Kidney capillary endothelial cell (primary cell): ENCODE results near the gene NTMT1.

ENCODE experiments used
- DNase-seq: peaks from one replicate; pipeline ENCODE4 v3.0.0-alpha.2; 2018; ENCODE audit warnings: low spot score

The NTMT1 gene

GRCh38 chr9:129597355-129598088, 28.4 kb upstream of the NTMT1 start:
- no peak for DNase-seq

DNA sequence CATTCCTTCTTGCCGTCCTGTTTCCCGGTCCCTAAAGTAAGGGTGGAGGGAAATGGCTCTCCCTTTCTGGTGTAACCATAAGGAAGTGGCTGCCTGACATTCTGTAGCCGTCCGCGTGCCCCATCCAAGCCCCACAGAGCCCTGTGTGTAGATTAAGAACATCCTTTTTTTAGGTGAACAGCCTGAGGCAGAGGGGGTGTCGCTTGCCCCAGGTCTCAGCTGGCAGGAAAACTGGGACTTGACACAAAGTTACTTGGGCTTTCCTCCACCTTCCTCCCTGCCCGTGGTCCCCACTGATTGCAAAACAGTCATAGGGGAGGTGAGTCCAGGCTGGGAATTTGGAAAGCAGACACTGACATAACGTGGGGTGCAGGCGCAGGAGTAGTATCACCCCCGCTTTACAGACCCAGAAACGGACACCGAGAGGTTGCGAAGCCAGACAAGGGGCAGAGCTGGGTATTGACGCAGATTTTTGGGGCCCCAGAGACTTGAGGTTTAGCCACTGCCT, 27.8 kb upstream of the NTMT1 start:
- no peak for DNase-seq

DNA sequence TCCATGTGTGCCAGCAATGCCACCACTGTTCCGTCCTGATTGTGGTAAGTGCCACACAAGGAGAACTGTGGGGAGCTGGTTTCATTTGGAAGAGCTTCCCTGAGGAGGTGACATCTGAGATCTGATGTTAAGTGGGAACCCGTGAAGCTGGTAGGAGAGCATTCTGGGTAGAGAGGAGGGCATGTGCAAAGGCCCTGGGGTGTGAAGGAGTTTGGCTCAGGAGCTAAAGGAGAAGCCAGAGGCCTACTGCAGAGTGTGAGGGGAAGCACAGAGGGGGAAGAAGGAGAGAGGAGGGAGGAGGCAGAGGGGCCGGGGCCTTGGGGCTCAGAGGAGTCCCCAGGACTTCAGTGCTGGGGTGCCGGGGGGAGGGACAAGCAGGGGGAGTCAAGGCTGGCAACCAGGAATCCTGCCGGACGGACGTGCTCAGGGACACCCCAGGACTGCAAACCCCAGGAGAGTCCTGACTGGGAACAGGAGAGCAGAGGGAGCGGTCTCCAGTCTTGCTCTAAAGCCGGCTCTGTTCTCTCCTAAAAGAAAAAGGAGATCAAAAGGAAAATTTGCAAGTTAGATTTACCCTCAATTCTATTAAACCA, 24.8 kb upstream of the NTMT1 start:
- no peak for DNase-seq

- no peak for DNase-seq
These were observed 23.2 kb upstream of the NTMT1 start for GRCh38 chr9:129602598-129603415.

DNA sequence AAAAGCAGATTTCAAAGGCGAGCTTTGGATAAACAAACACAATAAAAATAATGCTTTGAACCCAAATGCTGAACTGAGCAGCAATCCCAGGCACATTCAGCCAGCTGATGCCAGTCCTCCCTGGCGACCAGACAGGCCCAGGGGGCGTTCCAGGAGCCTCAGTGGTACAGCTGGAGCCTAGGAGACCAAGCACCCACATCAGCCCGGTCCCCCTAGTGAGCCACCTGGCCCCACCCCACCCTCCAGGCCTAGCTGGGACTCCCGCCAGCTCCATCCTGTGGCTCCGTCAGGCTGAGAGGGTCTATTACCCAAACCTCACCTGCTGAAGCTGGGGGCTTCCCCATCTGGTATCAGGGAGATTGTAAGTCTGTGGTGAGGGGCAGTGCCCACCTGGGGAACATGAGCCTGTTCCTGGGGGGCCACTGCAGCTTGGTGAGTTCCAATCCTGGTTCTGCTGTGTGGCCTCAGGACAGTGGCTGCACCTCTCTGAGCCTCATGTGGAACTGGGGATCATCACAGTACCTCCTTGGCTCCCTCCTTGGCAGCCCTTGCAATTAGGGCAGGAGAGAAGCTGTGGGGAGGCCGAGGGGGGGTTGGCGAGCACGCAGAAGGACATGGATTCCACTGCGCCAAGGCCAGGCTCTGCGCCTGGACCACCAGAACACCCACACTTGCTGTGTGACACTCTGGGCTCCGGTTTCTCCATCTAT, 21.8 kb upstream of the NTMT1 start:
- DNase-seq = no peak

DNA sequence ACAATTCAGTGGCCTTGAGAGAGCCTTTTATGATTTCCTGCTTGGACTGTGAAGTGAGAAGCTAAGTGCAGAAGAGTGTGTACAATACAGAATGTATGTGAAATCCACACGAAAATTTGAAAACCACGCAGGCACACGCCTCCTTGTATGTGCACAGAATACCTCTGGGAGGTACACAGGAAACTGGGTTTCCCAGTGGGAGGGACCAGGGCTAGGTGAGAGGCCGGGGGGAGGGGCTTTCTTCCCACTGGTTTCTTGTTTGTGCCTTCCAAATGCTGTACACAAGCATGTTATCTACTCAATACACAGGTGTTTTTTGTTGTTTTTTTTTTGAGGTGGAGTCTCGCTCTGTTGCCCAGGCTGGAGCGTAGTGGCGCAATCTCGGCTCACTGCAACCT, 21.2 kb upstream of the NTMT1 start:
- DNase-seq = no peak

DNA sequence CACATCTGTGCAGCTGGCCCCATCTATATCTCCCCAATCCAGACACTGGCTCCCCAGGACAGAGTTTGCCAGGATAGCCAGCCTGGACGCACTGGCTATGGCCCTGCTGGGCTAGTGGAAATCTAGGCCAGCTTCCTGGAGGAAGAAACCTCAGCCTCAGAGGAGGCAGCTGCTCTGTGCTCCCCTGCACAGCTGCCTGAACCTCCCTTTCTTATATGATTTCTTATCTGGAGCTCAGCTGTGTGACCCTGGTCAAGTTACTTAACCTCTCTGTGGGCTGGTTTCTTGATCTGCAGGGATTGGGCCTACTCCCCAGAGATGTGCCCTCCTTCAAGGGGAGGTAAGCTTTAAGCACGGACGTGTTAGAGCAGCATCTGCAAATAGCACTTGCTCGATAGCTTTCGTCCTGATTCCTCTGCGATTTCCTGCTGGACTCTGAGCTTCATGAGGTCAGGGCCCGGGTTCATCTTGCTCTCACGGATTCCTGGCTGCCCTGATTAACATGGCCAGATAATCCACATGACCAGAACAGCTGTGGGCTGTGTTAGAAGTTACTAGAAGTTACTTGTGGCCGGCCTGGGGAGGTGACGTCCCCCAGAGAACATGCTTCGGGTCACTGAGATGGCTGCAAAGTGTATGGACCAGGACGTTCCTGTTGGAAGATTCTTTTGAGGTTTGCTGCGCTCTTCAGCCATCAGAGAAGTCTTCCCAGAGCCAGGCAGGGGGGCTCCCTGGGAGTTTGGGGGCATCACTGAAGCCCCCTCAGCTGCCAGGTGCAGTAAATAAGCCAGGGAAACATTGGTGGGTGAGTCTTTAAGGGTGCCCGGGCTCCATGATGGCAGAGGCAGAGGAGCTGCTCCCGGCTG, 19.6 kb upstream of the NTMT1 start:
- DNase-seq = no peak

- no peak for DNase-seq
These were observed 19.0 kb upstream of the NTMT1 start for GRCh38 chr9:129607027-129607387.

DNA sequence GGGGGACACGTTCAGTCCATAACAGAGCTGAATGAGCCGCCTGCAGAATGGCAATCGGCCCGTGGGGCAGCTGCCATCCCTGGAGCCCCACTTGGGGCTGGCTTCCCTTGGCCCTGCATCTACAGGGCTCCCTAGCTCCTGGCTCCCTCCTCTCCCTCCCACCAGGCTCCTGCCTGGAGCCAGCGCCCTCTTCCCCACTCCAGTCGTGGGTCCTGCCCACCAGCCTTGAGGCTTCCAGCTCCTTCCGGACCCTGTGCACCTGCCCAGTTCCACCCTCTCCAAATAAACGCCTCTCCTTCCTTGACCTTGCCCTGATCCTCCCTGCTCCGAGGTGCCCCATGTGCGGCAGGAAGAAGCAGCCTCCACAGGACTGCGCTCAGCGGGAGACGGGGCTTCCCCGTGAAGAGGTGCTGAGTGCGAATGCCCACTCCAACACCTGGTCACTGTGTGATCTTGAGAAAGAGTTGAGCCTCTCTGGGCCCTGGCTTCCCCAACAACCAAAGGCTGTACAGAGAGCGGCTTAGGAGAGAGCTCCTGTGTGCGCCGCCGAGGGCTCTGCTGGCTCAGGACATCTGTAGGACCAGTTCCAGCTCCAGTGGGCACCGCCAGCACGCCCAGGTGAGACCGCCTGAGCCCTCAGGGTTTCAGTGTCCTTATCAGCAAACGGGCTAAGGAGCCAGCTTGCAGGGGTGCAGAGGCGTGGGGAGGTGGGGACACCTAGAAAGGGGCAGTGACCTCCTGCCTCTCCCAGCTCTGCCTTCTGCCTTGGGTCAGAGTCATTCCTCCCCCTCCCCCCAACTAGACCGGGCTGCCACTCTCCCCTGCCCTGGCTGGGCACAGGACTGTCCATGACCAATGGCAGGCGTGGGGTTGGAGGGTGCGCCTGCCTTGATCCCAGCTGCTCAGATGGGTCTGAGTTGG, 17.1 kb upstream of the NTMT1 start:
- DNase-seq = no peak

DNA sequence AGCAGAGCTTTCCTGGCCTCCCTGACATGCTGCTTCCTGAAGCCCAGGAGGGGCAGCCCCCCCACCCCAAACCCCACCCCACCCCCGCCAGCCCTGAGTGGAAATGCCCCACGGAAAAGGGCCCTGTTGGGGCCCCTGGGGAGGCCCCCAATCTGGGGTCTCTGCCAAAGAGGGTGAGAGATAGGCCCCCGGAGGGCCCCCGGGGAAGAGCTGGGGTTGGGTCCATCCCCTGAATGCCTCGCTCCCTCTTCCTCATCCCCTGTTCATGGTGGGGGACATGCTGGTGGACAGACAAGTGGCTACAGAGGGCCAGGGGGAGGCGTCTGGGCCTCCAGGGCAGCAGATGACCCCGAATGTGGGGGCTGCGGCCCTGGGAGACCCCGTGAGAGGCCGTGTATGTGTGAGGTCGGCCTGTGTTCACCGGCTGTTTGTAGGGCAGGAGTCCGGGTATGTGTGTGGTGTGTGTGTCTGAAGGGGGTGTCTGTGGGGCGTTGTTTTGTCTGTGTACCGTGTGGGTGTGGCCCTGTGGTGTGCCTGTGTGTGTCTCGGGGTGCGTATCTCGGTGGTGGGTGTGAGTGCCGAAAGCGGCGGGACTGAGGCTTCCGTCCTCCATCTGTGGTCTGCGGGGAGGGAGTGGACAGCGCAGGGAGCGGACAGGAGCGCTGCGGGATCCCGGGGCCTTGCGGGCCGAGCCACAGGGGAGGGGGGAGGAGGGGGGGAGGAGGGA, 16.3 kb upstream of the NTMT1 start:
- no peak for DNase-seq

DNA sequence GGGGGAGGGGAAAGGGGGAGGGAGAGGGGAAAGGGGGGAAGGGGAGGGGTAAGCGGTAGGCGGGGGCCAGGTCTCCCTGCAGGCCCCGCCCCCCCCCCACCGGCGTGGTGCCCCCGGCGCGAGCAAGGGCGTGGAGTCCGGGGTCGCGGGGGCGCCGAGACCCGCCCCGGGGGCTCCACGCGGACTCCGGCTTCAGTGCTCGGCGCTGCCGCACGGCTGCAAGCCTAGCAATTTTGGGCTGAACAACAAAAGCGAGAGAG, 15.8 kb upstream of the NTMT1 start:
- DNase-seq = no peak

- peak; percentile 67 for DNase-seq
These were observed 15.3 kb upstream of the NTMT1 start for GRCh38 chr9:129610473-129611306.

GRCh38 chr9:129611307-129611800, 14.6 kb upstream of the NTMT1 start:
- no peak for DNase-seq

DNA sequence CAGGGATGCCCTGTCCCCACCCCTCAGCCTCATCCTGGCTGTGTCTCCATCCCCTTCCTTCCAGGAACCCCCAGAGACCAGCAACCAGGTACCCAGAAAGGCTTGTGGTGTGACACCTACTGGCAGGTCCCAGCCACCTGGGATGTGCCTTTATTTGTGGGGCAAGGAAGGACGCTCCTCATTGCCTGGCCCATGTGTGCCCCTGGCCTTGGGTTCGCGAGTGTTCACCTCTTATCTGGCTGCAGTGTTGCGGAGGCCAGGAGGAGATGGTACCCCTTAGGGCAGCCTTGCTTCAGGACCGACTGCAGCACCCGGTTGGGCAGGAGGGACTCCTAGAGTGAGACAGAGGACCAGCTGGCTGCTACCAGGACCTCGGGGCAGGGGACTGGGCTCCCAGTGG, 13.8 kb upstream of the NTMT1 start:
- no peak for DNase-seq

DNA sequence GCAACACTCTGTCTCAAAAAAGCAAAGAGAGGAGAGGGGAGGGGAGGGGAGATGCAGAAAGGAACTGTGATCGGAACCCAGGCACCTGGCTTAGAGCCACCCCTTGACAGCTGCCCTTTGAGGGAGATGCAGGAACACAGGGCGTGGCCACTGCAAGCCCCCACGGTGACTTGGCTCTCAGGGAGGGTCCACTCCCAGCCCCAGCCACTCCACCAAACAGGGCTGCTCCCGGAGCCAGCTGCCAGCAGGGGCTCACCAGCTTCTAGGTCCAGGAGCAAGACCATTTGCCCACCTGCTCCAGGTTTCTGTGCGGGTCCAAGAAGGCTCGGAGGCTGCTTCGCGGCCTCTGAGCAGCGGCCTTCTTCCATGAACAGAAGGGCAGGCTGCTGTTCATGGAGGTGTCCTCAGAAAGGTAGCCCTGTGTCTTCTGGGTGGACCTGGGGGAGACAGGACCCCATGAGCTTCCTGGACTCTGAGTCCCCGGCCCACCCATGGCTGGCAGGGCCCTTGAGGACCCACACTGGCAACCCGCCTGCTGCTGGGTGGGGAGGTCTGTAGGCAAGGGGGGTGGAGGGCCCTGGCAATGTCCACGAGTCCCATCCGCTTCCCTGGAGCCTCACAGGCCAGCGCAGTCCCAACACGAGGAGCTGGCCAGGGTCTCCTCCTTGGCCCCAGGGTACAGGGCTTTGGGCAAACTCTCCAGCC, 13.0 kb upstream of the NTMT1 start:
- DNase-seq = no peak

DNA sequence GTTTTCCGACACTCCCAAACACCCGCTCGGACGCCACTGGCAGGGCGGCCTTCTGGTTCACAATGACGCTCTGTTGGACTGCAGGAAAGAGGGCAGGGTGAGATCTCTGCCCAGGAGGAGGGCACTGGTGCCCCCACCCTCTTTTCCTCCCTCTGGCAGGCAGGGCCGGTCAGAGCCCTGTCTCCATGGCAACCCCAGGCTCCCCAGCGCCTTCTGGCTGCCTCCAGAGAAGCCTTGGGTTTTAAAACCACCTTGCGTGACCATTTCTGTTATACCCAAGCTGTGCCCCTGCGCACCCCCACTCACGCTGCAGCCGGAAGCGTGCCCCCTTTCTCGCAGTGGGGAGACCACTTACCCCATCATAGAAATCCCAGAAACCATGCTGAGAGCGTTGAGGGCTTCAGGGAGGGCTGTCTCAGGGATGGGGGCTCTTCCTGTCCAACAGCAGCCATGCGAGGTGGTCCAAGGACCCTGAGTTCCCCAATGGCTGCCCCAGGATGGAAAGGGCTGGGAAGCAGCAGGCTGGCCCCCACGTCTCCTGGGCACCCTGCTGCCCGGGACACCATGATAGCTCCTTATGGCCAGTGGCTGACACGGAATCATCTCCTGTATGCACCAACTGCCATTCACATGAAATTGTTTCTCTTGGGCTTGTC, 12.3 kb upstream of the NTMT1 start:
- DNase-seq = no peak

DNA sequence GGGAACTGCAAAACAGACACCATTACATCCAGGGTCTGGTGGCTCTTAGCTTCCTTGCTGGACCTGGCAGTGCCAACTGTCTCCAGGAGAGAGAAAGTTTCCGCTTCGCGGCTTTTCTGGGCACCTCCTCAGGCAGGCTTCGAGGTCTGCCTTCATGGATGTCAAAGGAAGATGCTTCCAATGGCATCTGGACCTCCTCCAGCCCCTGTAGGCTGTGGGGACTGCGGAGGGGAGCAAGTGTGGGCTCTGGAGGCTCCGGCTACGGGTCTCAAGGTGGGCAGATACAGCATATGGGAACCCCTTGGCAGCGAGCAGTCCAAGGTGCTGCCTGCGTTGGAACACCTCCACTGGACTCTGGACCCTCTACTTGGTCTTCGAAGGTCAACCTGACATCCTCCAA, 11.0 kb upstream of the NTMT1 start:
- no peak for DNase-seq
